Kidney epithelial cell (primary cell): ENCODE measurements around the gene PIH1D2. TPM values are rescaled to one million over a fixed set of nuclear protein-coding genes. Genes with fewer than 3 reads are reported as not detected.
"Not testable (repeated sequence)": the region's sequence is repeated elsewhere in the genome, so short reads cannot be mapped to it uniquely, and the experiment has no call there.

Experiments used
- DNase-seq: peaks from one replicate; pipeline ENCODE4 v3.0.0-alpha.2; 2010; ENCODE audit warnings: low read depth
- H3K27me3 ChIP-seq: 2 replicates; pipeline ENCODE4 v1.6.0; 2011; ENCODE audit warnings: low read length; ENCODE audit not compliant: control insufficient read depth, insufficient read depth
- H3K36me3 ChIP-seq: 2 replicates; pipeline ENCODE4 v1.5.1; 2011; ENCODE audit warnings: low read length; ENCODE audit not compliant: control insufficient read depth, insufficient read depth
- H3K4me3 ChIP-seq: 2 replicates; pipeline ENCODE4 v1.5.1; 2011; ENCODE audit warnings: low read depth, mild to moderate bottlenecking, control low read depth, low read length
- CTCF ChIP-seq: IDR thresholded peaks from 2 replicates; pipeline ENCODE4 v1.5.1; 2011; ENCODE audit warnings: mild to moderate bottlenecking, moderate library complexity, low read length, control low read depth, inconsistent platforms; ENCODE audit not compliant: insufficient read depth, poor library complexity, severe bottlenecking
- total RNA-seq: library from RNA; depleted of rRNA; stranded (reverse); fragments of >200 nt; gene quantifications from 2 replicates; pipeline ENCODE4 v1.2.3, GENCODE V29; 2015

The PIH1D2 gene
- total RNA-seq, 1 donor from 2014 or later, result 0.92 TPM

- no peak for DNase-seq
- Histone ChIP-seq H3K4me3 (no peak overlapping the region), H3K36me3 (no peaks in the 10 kb centered on the region), H3K27me3 (no peaks in the 10 kb centered on the region)
- no peak for TF ChIP-seq CTCF
Measured at GRCh38 chr11:112044961-112045360, 28.9 kb downstream of the PIH1D2 start.

- no peak for DNase-seq
- TF ChIP-seq CTCF, result no peak
- Histone ChIP-seq H3K36me3 (no peaks in the 10 kb centered on the region), H3K4me3 (no peak overlapping the region), H3K27me3 (no peaks in the 10 kb centered on the region)
Measured at GRCh38 chr11:112042961-112043304, 30.9 kb downstream of the PIH1D2 start.

GRCh38 chr11:112042161-112042960, 31.5 kb downstream of the PIH1D2 start:
- DNase-seq, result no peak
- no peak for TF ChIP-seq CTCF
- no peaks in the 10 kb centered on the region for H3K27me3 ChIP-seq
- H3K4me3 ChIP-seq, result no peak overlapping the region
- H3K36me3 ChIP-seq, result no peaks in the 10 kb centered on the region

GRCh38 chr11:112037527-112037926, 36.3 kb downstream of the PIH1D2 start:
- Histone ChIP-seq H3K27me3 (no peaks in the 10 kb centered on the region), H3K36me3 (no peaks in the 10 kb centered on the region), H3K4me3 (no peak overlapping the region)
- no peak for TF ChIP-seq CTCF
- DNase-seq, result no peak

- Histone ChIP-seq H3K36me3 (no peaks in the 10 kb centered on the region), H3K4me3 (no peak overlapping the region), H3K27me3 (no peaks in the 10 kb centered on the region)
- DNase-seq, result no peak
- TF ChIP-seq CTCF, result no peak
Measured at GRCh38 chr11:112033902-112034301, 39.9 kb downstream of the PIH1D2 start.

GRCh38 chr11:112029460-112029859, 44.4 kb downstream of the PIH1D2 start:
- Histone ChIP-seq H3K27me3 (no peaks in the 10 kb centered on the region), H3K4me3 (no peak overlapping the region), H3K36me3 (no peaks in the 10 kb centered on the region)
- DNase-seq, result no peak
- TF ChIP-seq CTCF, result no peak

- not testable (repeated sequence) for H3K27me3 ChIP-seq, H3K4me3 ChIP-seq, H3K36me3 ChIP-seq, DNase-seq
Measured at GRCh38 chr11:112026784-112027410, 46.9 kb downstream of the PIH1D2 start.
